Transverse colon (tissue), 4 donors: ENCODE results near the gene PFDN2. TPM values are rescaled to one million over a fixed set of nuclear protein-coding genes. Genes with fewer than 3 reads are reported as not detected.

Experiments used
- DNase-seq: peaks from one replicate; pipeline ENCODE4 v3.0.0-alpha.2; 2019
- H3K27ac ChIP-seq, 4 donors: fragments of 200-600 bp; sonication (generic); 2 replicates each; pipeline ENCODE4 v1.5.1; 2016 to 2018; ENCODE audit warnings: inconsistent platforms in 4 of 4
- H3K27me3 ChIP-seq: fragments of 200-600 bp; sonication (generic); 2 replicates; pipeline ENCODE4 v1.5.1; 2017; ENCODE audit warnings: inconsistent platforms
- H3K36me3 ChIP-seq, 4 donors: fragments of 200-600 bp; sonication (generic); 2 replicates each; pipeline ENCODE4 v1.5.1; 2017 to 2019; ENCODE audit warnings: inconsistent platforms in 4 of 4
- H3K4me1 ChIP-seq, 4 donors: fragments of 200-600 bp; sonication (generic); 2 replicates each; pipeline ENCODE4 v1.5.1; 2017 to 2020; ENCODE audit warnings: inconsistent platforms in 4 of 4
- H3K4me3 ChIP-seq, 4 donors: fragments of 200-600 bp; sonication (generic); 1 replicate in 1 of 4; 2 replicates in 3 of 4; pipeline versions ENCODE4 v1.5.1 to v1.6.1; 2017 to 2019; ENCODE audit warnings: inconsistent platforms in 4 of 4
- H3K9me3 ChIP-seq, 2 donors: fragments of 200-600 bp; sonication (generic); 2 replicates each; pipeline ENCODE4 v1.5.1; 2017 to 2019; ENCODE audit warnings: inconsistent platforms in 2 of 2
- EP300 ChIP-seq: sonication (generic); formaldehyde crosslinking; IDR thresholded peaks from one replicate; pipeline ENCODE4 v1.6.1; 2017; ENCODE audit warnings: antibody characterized with exemption, low read depth
- POLR2A ChIP-seq: fragments of 450-650 bp; IDR thresholded peaks from one replicate; pipeline ENCODE4 v1.6.1; 2016; ENCODE audit warnings: antibody characterized with exemption, mild to moderate bottlenecking, moderate library complexity
- POLR2AphosphoS5 ChIP-seq, 3 donors: sonication (generic); formaldehyde crosslinking; IDR thresholded peaks; one replicate each; pipeline ENCODE4 v1.6.1; 2016; ENCODE audit warnings: antibody characterized with exemption in 3 of 3
- WGBS, 2 donors: methylation state at CpG; one replicate each; pipeline ENCODE4 v1.1.5; 2018; ENCODE audit warnings: low coverage in 1 of 2; 5-methylcytosine and 5-hydroxymethylcytosine counted together
- in situ Hi-C, 4 donors: fragments of 200-750 bp; cut with MboI; loops; one replicate each; pipeline versions ENCODE4 v1.15.0 to v1.15.1; 2017; ENCODE audit warnings: low sequenced_read_pairs in 3 of 4, low pct_ligation_motif_present in 1 of 4, low pct_unique_long_range_greater_than_20kb in 1 of 4
- intact Hi-C: fragments of 100-400 bp; cut with DNase I; formaldehyde crosslinking; loops from one replicate; pipeline ENCODE4 v1.15.1; 2023; ENCODE audit warnings: low total_unique reads
- total RNA-seq, 4 donors: library from RNA; depleted of rRNA; stranded (reverse); fragments of >200 nt; gene quantifications; one replicate each; pipeline ENCODE4 v1.1.0, GENCODE V29; 2016
- TF ChIP-seq, protein P1 (sequence below), 5 experiments: fragments of 200-600 bp in 3 of 5; fragments of 450-650 bp in 2 of 5; sonication (generic) in 3 of 5; IDR thresholded peaks; 1 replicate in 2 of 5; 2 replicates in 3 of 5; pipeline ENCODE4 v1.5.1; 2016 to 2017; ENCODE audit warnings: antibody characterized with exemption in 5 of 5, inconsistent platforms in 3 of 5, mild to moderate bottlenecking in 2 of 5, moderate library complexity in 1 of 5

PFDN2 gene
- total RNA-seq, 4 donors from 2014 or later, result 28.9 to 70.5 (median 45.9) TPM

DNA sequence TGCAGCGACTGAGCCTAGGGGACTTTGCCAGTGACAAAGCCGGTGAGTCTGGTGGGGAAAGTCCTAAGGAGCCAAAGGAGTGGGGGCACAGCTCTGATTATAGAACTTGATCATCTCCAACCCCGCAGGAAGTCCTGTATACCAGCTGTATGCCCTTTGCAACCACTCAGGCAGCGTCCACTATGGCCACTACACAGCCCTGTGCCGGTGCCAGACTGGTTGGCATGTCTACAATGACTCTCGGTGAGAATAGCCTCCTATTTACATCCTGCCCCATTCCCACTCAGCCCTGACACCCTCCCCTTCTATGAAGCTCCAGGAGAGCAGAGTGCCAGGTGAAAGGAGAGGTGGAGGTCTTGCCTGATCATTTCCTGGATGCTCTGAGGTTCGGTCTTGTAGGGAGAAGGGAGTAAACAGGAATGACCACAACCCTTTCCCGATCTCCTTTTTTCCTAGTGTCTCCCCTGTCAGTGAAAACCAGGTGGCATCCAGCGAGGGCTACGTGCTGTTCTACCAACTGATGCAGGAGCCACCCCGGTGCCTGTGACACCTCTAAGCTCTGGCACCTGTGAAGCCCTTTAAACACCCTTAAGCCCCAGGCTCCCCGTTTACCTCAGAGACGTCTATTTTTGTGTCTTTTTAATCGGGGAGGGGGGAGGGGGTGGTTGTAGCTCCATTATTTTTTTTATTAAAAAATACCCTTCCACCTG, 47.2 kb upstream of the PFDN2 start:
- TF ChIP-seq POLR2AphosphoS5 (IDR thresholded peaks at IDR 0.05) (no peak), EP300 (no peak), POLR2A (no peak)
- TF ChIP-seq, protein P1, sequence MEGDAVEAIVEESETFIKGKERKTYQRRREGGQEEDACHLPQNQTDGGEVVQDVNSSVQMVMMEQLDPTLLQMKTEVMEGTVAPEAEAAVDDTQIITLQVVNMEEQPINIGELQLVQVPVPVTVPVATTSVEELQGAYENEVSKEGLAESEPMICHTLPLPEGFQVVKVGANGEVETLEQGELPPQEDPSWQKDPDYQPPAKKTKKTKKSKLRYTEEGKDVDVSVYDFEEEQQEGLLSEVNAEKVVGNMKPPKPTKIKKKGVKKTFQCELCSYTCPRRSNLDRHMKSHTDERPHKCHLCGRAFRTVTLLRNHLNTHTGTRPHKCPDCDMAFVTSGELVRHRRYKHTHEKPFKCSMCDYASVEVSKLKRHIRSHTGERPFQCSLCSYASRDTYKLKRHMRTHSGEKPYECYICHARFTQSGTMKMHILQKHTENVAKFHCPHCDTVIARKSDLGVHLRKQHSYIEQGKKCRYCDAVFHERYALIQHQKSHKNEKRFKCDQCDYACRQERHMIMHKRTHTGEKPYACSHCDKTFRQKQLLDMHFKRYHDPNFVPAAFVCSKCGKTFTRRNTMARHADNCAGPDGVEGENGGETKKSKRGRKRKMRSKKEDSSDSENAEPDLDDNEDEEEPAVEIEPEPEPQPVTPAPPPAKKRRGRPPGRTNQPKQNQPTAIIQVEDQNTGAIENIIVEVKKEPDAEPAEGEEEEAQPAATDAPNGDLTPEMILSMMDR (IDR thresholded peaks at IDR 0.05), result no peak
- no peaks in the 10 kb centered on the region for H3K9me3 ChIP-seq
- H3K36me3 ChIP-seq, result no peaks in the 10 kb centered on the region
- 0 to 62% methylated on average over 2 to 14 of the region's 14 CpGs for WGBS, 2 donors
- in situ Hi-C loops (no loop called here), intact Hi-C loops (no loop called here)
- peaks cover 13 to 37% (median 23%) of the 10 kb centered on the region in 4 donors for H3K4me1 ChIP-seq
- H3K27ac ChIP-seq, result peak overlapping the region; percentile 87 to 94 (median 91)
- H3K27me3 ChIP-seq, result no peaks in the 10 kb centered on the region
- peak overlapping the region in 3 of 4 donors; percentile 51 to 77 (median 60) for H3K4me3 ChIP-seq
- no peak for DNase-seq

GRCh38 chr1:161163793-161164192, 46.0 kb upstream of the PFDN2 start:
- 78 to 93% methylated on average over 3 to 5 of the region's 5 CpGs for WGBS, 2 donors
- DNase-seq, result no peak
- H3K4me1 ChIP-seq, result peaks cover 15 to 42% (median 28%) of the 10 kb centered on the region in 4 donors
- intact Hi-C loops, result no loop called here
- no peaks in the 10 kb centered on the region for H3K27me3 ChIP-seq
- in situ Hi-C loops, result no loop called here
- no peaks in the 10 kb centered on the region for H3K9me3 ChIP-seq
- no peak overlapping the region for H3K27ac ChIP-seq
- TF ChIP-seq, protein P1 (IDR thresholded peaks at IDR 0.05), result no peak
- no peak for TF ChIP-seq POLR2AphosphoS5 (IDR thresholded peaks at IDR 0.05)
- TF ChIP-seq POLR2A, result no peak
- no peak for TF ChIP-seq EP300
- H3K36me3 ChIP-seq, result no peaks in the 10 kb centered on the region
- H3K4me3 ChIP-seq, result no peak overlapping the region

GRCh38 chr1:161162806-161163205, 45.0 kb upstream of the PFDN2 start:
- H3K4me1 ChIP-seq, result peaks cover 17 to 44% (median 31%) of the 10 kb centered on the region in 4 donors
- no peak for TF ChIP-seq POLR2A
- H3K27me3 ChIP-seq, result no peaks in the 10 kb centered on the region
- no peak overlapping the region for H3K27ac ChIP-seq
- H3K9me3 ChIP-seq, result no peaks in the 10 kb centered on the region
- in situ Hi-C loops (no loop called here), intact Hi-C loops (no loop called here)
- no peak overlapping the region for H3K4me3 ChIP-seq
- WGBS, 2 donors, result 93 to 100% methylated on average over 2 to 10 of the region's 10 CpGs
- no peak for DNase-seq
- H3K36me3 ChIP-seq, result no peaks in the 10 kb centered on the region

DNA sequence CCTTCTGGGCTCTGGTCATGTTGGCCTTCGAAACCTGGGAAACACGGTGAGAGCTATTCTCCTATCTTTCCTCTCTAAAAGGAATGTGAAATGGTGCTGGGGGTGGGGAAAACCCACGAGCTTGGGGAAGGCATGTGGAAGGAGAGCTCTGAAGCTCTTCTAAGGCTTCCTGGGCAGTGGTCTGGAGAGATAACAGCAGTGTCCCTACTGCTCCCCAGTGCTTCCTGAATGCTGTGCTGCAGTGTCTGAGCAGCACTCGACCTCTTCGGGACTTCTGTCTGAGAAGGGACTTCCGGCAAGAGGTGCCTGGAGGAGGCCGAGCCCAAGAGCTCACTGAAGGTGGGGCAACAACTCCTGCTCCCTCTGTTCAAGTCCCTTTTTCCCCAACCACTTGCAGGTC, 44.2 kb upstream of the PFDN2 start:
- Histone ChIP-seq H3K27ac (no peak overlapping the region), H3K27me3 (no peaks in the 10 kb centered on the region), H3K4me1 (peaks cover 14 to 36% (median 28%) of the 10 kb centered on the region in 4 donors), H3K36me3 (no peaks in the 10 kb centered on the region), H3K9me3 (no peaks in the 10 kb centered on the region), H3K4me3 (no peak overlapping the region)
- in situ Hi-C loops, result no loop called here
- intact Hi-C loops, result no loop called here
- DNase-seq, result no peak
- TF ChIP-seq POLR2AphosphoS5 (IDR thresholded peaks at IDR 0.05) (no peak), EP300 (no peak), POLR2A (no peak)
- TF ChIP-seq, protein P1 (IDR thresholded peaks at IDR 0.05), result no peak
- WGBS, 2 donors, result 50 to 73% methylated on average over 2 to 7 of the region's 7 CpGs

DNA sequence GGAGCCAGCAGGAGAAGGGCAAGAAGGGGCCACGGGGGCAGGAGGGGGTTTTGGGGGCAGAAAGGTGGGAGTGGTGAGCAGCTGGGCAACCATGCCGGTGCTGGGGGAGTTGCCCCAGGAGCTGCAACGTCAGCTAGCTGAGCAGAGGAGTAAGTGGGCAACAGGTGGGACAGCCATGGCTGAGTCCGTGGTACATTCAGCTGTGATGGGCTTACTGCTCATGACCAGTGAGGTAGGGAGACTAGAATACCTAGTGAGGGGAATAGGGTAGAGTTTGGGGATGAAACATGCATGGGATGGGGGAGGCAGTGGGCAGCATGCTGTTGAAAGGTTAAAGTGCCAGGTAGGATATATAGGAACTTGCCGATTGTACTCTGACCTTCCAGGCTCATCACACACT, 43.8 kb upstream of the PFDN2 start:
- DNase-seq, result no peak
- intact Hi-C loops, result no loop called here
- peaks cover 11 to 33% (median 26%) of the 10 kb centered on the region in 4 donors for H3K4me1 ChIP-seq
- in situ Hi-C loops, result no loop called here
- H3K27me3 ChIP-seq, result no peaks in the 10 kb centered on the region
- H3K4me3 ChIP-seq, result no peak overlapping the region
- H3K9me3 ChIP-seq, result no peaks in the 10 kb centered on the region
- no peak overlapping the region for H3K27ac ChIP-seq
- no peak for TF ChIP-seq EP300
- no peak for TF ChIP-seq POLR2A
- TF ChIP-seq, protein P1 (IDR thresholded peaks at IDR 0.05), result no peak
- no peak for TF ChIP-seq POLR2AphosphoS5 (IDR thresholded peaks at IDR 0.05)
- WGBS, 2 donors, result 79 to 84% methylated on average over 4 to 5 of the region's 5 CpGs
- no peaks in the 10 kb centered on the region for H3K36me3 ChIP-seq
